CD4-positive, CD25-positive, alpha-beta regulatory T cell (primary cell): ENCODE data around the gene RPS6KL1. TPM values are rescaled to one million over a fixed set of nuclear protein-coding genes. Genes with fewer than 3 reads are reported as not detected.

ENCODE experiments used
- ATAC-seq, 2 donors: fragments of 150-1000 bp; cut with Tn5 transposase; one replicate each; pipeline ENCODE4 v1.10.0; 2021; ENCODE audit warnings: low read depth in 2 of 2, moderate number of reproducible peaks in 2 of 2, moderate library complexity in 1 of 2
- DNase-seq, 3 donors: peaks; one replicate each; pipeline versions ENCODE4 v3.0.0 to v3.0.0-alpha.2; 2012 to 2022; ENCODE audit warnings: mixed read lengths in 1 of 3
- H3K27ac ChIP-seq: one replicate; pipeline ENCODE4 v1.7.0; 2013; ENCODE audit warnings: mild to moderate bottlenecking, low read length; ENCODE audit not compliant: insufficient read depth, poor library complexity, severe bottlenecking
- H3K27me3 ChIP-seq: one replicate; pipeline ENCODE4 v1.7.0; 2013; ENCODE audit warnings: low read length; ENCODE audit not compliant: control insufficient read depth, insufficient read depth
- H3K36me3 ChIP-seq: one replicate; pipeline ENCODE4 v1.7.0; 2013; ENCODE audit warnings: mild to moderate bottlenecking, low read length, moderate library complexity; ENCODE audit not compliant: control insufficient read depth, insufficient read depth
- H3K4me1 ChIP-seq: 2 replicates; pipeline ENCODE4 v1.7.0; 2013; ENCODE audit warnings: mild to moderate bottlenecking, low read length; ENCODE audit not compliant: insufficient read depth, control insufficient read depth, poor library complexity, severe bottlenecking
- H3K4me3 ChIP-seq: one replicate; pipeline ENCODE4 v1.7.0; 2013; ENCODE audit warnings: low read depth, mild to moderate bottlenecking, low read length, moderate library complexity
- H3K9me3 ChIP-seq, 2 experiments: 1 replicate in 1 of 2; 2 replicates in 1 of 2; pipeline ENCODE4 v1.7.0; 2013; ENCODE audit warnings: low read length in 2 of 2, mild to moderate bottlenecking in 1 of 2, moderate library complexity in 1 of 2; ENCODE audit not compliant: control insufficient read depth in 2 of 2
- H3K27ac Mint-ChIP-seq, 3 donors: one replicate each; pipeline ENCODE4 v1.8.0; 2020 to 2022; ENCODE audit warnings: mild to moderate bottlenecking in 3 of 3, mixed read lengths in 3 of 3, moderate library complexity in 2 of 3
- H3K27me3 Mint-ChIP-seq: one replicate; pipeline ENCODE4 v1.8.0; 2022; ENCODE audit warnings: mild to moderate bottlenecking, mixed read lengths
- H3K36me3 Mint-ChIP-seq: one replicate; pipeline ENCODE4 v1.8.0; 2020; ENCODE audit warnings: mixed read lengths
- H3K4me1 Mint-ChIP-seq, 4 donors: one replicate each; pipeline ENCODE4 v1.8.0; 2020 to 2022; ENCODE audit warnings: mixed read lengths in 4 of 4, mild to moderate bottlenecking in 1 of 4
- H3K4me3 Mint-ChIP-seq, 4 donors: one replicate each; pipeline ENCODE4 v1.8.0; 2020 to 2022; ENCODE audit warnings: mild to moderate bottlenecking in 4 of 4, mixed read lengths in 4 of 4, moderate library complexity in 3 of 4
- H3K9me3 Mint-ChIP-seq, 7 donors: one replicate each; pipeline ENCODE4 v1.8.0; 2020 to 2022; ENCODE audit warnings: mixed read lengths in 7 of 7, mild to moderate bottlenecking in 3 of 7, moderate library complexity in 2 of 7
- polyA plus RNA-seq, 4 donors: library from polyadenylated mRNA; unstranded; fragments of 300-500 nt; fragmentation: Illumina TruSeq; gene quantifications; one replicate each; pipeline ENCODE4 v1.2.3, GENCODE V29; 2021
- total RNA-seq: library from RNA; stranded (reverse); gene quantifications from one replicate; pipeline ENCODE4 v1.2.3, GENCODE V29; 2022

The RPS6KL1 gene
- total and polyA plus RNA-seq, 5 donors from 2014 or later, result 0.27 to 4.5 (median 2.2) TPM

- Histone ChIP-seq H3K27ac (no peak overlapping the region), H3K9me3 (no peaks in the 10 kb centered on the region), H3K36me3 (no peaks in the 10 kb centered on the region), H3K27me3 (peaks cover 5% of the 10 kb centered on the region), H3K4me1 (no peaks in the 10 kb centered on the region), H3K4me3 (no peak overlapping the region)
- no peak overlapping the region for H3K27ac Mint-ChIP-seq
- peaks cover 0 to 2% (median 0%) of the 10 kb centered on the region in 7 donors for H3K9me3 Mint-ChIP-seq
- ATAC-seq, result no peak
- H3K27me3 Mint-ChIP-seq, result peaks cover 16% of the 10 kb centered on the region
- no peak for DNase-seq
- H3K4me1 Mint-ChIP-seq, result peaks cover 0 to 2% (median 0%) of the 10 kb centered on the region in 4 donors
- H3K36me3 Mint-ChIP-seq, result no peaks in the 10 kb centered on the region
- H3K4me3 Mint-ChIP-seq, result no peak overlapping the region
These were observed 39.4 kb upstream of the RPS6KL1 start for GRCh38 chr14:74962493-74962892.

GRCh38 chr14:74962046-74962445 lies 39.0 kb upstream of the RPS6KL1 start:
- H3K36me3 Mint-ChIP-seq, result no peaks in the 10 kb centered on the region
- ATAC-seq, result no peak
- Histone ChIP-seq H3K4me1 (no peaks in the 10 kb centered on the region), H3K36me3 (no peaks in the 10 kb centered on the region), H3K4me3 (no peak overlapping the region), H3K27me3 (peaks cover 5% of the 10 kb centered on the region), H3K9me3 (no peaks in the 10 kb centered on the region), H3K27ac (no peak overlapping the region)
- no peak overlapping the region for H3K27ac Mint-ChIP-seq
- DNase-seq, result no peak
- peaks cover 21% of the 10 kb centered on the region for H3K27me3 Mint-ChIP-seq
- H3K9me3 Mint-ChIP-seq, result peaks cover 0 to 2% (median 0%) of the 10 kb centered on the region in 7 donors
- H3K4me3 Mint-ChIP-seq, result no peak overlapping the region
- peaks cover 0 to 2% (median 0%) of the 10 kb centered on the region in 4 donors for H3K4me1 Mint-ChIP-seq

GRCh38 chr14:74961238-74961911 lies 38.3 kb upstream of the RPS6KL1 start:
- Mint-ChIP-seq H3K9me3 (peaks cover 0 to 2% (median 0%) of the 10 kb centered on the region in 7 donors), H3K4me3 (no peak overlapping the region), H3K36me3 (no peaks in the 10 kb centered on the region), H3K27ac (no peak overlapping the region), H3K4me1 (peaks cover 0 to 2% (median 0%) of the 10 kb centered on the region in 4 donors), H3K27me3 (peaks cover 25% of the 10 kb centered on the region)
- no peak overlapping the region for H3K4me3 ChIP-seq
- DNase-seq (no peak), ATAC-seq (no peak)
- H3K27ac ChIP-seq, result no peak overlapping the region
- no peaks in the 10 kb centered on the region for H3K4me1 ChIP-seq
- H3K36me3 ChIP-seq, result no peaks in the 10 kb centered on the region
- H3K9me3 ChIP-seq, result no peaks in the 10 kb centered on the region
- H3K27me3 ChIP-seq, result peaks cover 5% of the 10 kb centered on the region

- ATAC-seq, result no peak
- Mint-ChIP-seq H3K4me1 (peaks cover 0 to 2% (median 0%) of the 10 kb centered on the region in 4 donors), H3K4me3 (no peak overlapping the region), H3K27me3 (peaks cover 29% of the 10 kb centered on the region), H3K9me3 (peaks cover 0 to 2% (median 0%) of the 10 kb centered on the region in 7 donors), H3K27ac (peak overlapping the region in 1 of 3 donors; percentile 51), H3K36me3 (no peaks in the 10 kb centered on the region)
- Histone ChIP-seq H3K36me3 (no peaks in the 10 kb centered on the region), H3K4me3 (no peak overlapping the region), H3K27me3 (peaks cover 5% of the 10 kb centered on the region), H3K27ac (no peak overlapping the region), H3K9me3 (no peaks in the 10 kb centered on the region), H3K4me1 (peaks cover 1% of the 10 kb centered on the region)
- DNase-seq, result no peak
These were observed 37.7 kb upstream of the RPS6KL1 start for GRCh38 chr14:74960736-74961135.

- Mint-ChIP-seq H3K9me3 (peaks cover 0 to 2% (median 0%) of the 10 kb centered on the region in 7 donors), H3K27ac (no peak overlapping the region)
These were observed 36.6 kb upstream of the RPS6KL1 start for GRCh38 chr14:74959596-74960180.

GRCh38 chr14:74956280-74957072 lies 33.4 kb upstream of the RPS6KL1 start:
- no peaks in the 10 kb centered on the region for H3K36me3 ChIP-seq
- peak overlapping the region; percentile 2 to 77 (median 48) for H3K4me3 Mint-ChIP-seq
- H3K27ac ChIP-seq, result no peak overlapping the region
- peaks cover 27% of the 10 kb centered on the region for H3K27me3 Mint-ChIP-seq
- H3K4me1 Mint-ChIP-seq, result no peaks in the 10 kb centered on the region
- H3K9me3 ChIP-seq, result no peaks in the 10 kb centered on the region
- H3K27ac Mint-ChIP-seq, result no peak overlapping the region
- H3K4me1 ChIP-seq, result peaks cover 11% of the 10 kb centered on the region
- no peaks in the 10 kb centered on the region for H3K27me3 ChIP-seq
- peaks cover 0 to 2% (median 0%) of the 10 kb centered on the region in 7 donors for H3K9me3 Mint-ChIP-seq
- no peak overlapping the region for H3K4me3 ChIP-seq
- H3K36me3 Mint-ChIP-seq, result no peaks in the 10 kb centered on the region
- ATAC-seq, result peak in 1 of 2 donors; percentile 26
- DNase-seq, result no peak

More at GRCh38 chr14:74959596-74960180, 36.6 kb upstream of the RPS6KL1 start:
- Histone ChIP-seq H3K27me3 (peaks cover 5% of the 10 kb centered on the region), H3K27ac (no peak overlapping the region), H3K36me3 (no peaks in the 10 kb centered on the region), H3K9me3 (no peaks in the 10 kb centered on the region), H3K4me1 (peaks cover 11% of the 10 kb centered on the region), H3K4me3 (no peak overlapping the region)
- Mint-ChIP-seq H3K27me3 (peaks cover 29% of the 10 kb centered on the region), H3K4me1 (peaks cover 0 to 2% (median 0%) of the 10 kb centered on the region in 4 donors), H3K36me3 (no peaks in the 10 kb centered on the region), H3K4me3 (no peak overlapping the region)
- DNase-seq (no peak), ATAC-seq (no peak)

GRCh38 chr14:74956027-74956279 lies 32.9 kb upstream of the RPS6KL1 start:
- Histone ChIP-seq H3K27ac (no peak overlapping the region), H3K36me3 (no peaks in the 10 kb centered on the region), H3K4me1 (peaks cover 11% of the 10 kb centered on the region), H3K9me3 (no peaks in the 10 kb centered on the region), H3K27me3 (no peaks in the 10 kb centered on the region), H3K4me3 (no peak overlapping the region)
- H3K27ac Mint-ChIP-seq, result no peak overlapping the region
- ATAC-seq (no peak), DNase-seq (no peak)
- H3K4me3 Mint-ChIP-seq, result peak overlapping the region in 3 of 4 donors; percentile 24 to 57 (median 55)
- H3K36me3 Mint-ChIP-seq, result no peaks in the 10 kb centered on the region
- H3K4me1 Mint-ChIP-seq, result no peaks in the 10 kb centered on the region
- no peaks in the 10 kb centered on the region for H3K9me3 Mint-ChIP-seq
- H3K27me3 Mint-ChIP-seq, result peaks cover 27% of the 10 kb centered on the region
